ENCODE results near the gene MACO1. TPM values are rescaled to one million over a fixed set of nuclear protein-coding genes. Genes with fewer than 3 reads are reported as not detected.
A peak's percentile ranks its signal among the peaks of the same experiment; 100 is the strongest.

The MACO1 gene
- total and polyA plus RNA-seq, 2 of the 13 experiments (the other 11 are each of a cell fraction or from before 2014, with no cell fraction given) = 9.7 to 17.0 TPM

GRCh38 chr1:25430967-25431881 lies 527 bp downstream of the MACO1 start (continued):
- TF ChIP-seq SAFB2 (CRISPR knock-in tag; IDR thresholded peaks at IDR 0.05; ENCODE audit: borderline replicate concordance, low read depth) (0 out of 2 replicates have a peak, but pooled peaks have one; percentile 41), RAD21 (CRISPR knock-in tag; IDR thresholded peaks at IDR 0.05) (peak; percentile 50; the same call in 1 of the 2 replicates), SMARCC2 (IDR thresholded peaks at IDR 0.05) (no peak), ZNF18 (CRISPR knock-in tag; IDR thresholded peaks at IDR 0.05; ENCODE audit: insufficient replicate concordance) (no peak), KDM2A (CRISPR knock-in tag; IDR thresholded peaks at IDR 0.05; ENCODE audit: borderline replicate concordance, low read depth) (peak; percentile 12; the same call in 1 of the 2 replicates), ZFY (CRISPR knock-in tag; IDR thresholded peaks at IDR 0.05) (peak; percentile 88), ZNF740 (CRISPR knock-in tag; IDR thresholded peaks at IDR 0.05) (peak; percentile 73), HBP1 (CRISPR knock-in tag; IDR thresholded peaks at IDR 0.05; ENCODE audit: low read depth) (0 out of 2 replicates have a peak, but pooled peaks have one; percentile 54), SKI (IDR thresholded peaks at IDR 0.05; ENCODE audit: partially characterized antibody) (peak; percentile 4), ZNF768 (CRISPR knock-in tag; IDR thresholded peaks at IDR 0.05) (0 out of 2 replicates have a peak, but pooled peaks have one; percentile 9), YY1 (IDR thresholded peaks at IDR 0.05; ENCODE audit: insufficient read depth, insufficient replicate concordance, low read depth, low read length) (peak; percentile 29), EEA1 (CRISPR knock-in tag; IDR thresholded peaks at IDR 0.05; ENCODE audit: borderline replicate concordance) (0 out of 2 replicates have a peak, but pooled peaks have one; percentile 56), CSRNP1 (CRISPR knock-in tag; IDR thresholded peaks at IDR 0.05) (0 out of 2 replicates have a peak, but pooled peaks have one; percentile 14)
- TF ChIP-seq, protein P1, sequence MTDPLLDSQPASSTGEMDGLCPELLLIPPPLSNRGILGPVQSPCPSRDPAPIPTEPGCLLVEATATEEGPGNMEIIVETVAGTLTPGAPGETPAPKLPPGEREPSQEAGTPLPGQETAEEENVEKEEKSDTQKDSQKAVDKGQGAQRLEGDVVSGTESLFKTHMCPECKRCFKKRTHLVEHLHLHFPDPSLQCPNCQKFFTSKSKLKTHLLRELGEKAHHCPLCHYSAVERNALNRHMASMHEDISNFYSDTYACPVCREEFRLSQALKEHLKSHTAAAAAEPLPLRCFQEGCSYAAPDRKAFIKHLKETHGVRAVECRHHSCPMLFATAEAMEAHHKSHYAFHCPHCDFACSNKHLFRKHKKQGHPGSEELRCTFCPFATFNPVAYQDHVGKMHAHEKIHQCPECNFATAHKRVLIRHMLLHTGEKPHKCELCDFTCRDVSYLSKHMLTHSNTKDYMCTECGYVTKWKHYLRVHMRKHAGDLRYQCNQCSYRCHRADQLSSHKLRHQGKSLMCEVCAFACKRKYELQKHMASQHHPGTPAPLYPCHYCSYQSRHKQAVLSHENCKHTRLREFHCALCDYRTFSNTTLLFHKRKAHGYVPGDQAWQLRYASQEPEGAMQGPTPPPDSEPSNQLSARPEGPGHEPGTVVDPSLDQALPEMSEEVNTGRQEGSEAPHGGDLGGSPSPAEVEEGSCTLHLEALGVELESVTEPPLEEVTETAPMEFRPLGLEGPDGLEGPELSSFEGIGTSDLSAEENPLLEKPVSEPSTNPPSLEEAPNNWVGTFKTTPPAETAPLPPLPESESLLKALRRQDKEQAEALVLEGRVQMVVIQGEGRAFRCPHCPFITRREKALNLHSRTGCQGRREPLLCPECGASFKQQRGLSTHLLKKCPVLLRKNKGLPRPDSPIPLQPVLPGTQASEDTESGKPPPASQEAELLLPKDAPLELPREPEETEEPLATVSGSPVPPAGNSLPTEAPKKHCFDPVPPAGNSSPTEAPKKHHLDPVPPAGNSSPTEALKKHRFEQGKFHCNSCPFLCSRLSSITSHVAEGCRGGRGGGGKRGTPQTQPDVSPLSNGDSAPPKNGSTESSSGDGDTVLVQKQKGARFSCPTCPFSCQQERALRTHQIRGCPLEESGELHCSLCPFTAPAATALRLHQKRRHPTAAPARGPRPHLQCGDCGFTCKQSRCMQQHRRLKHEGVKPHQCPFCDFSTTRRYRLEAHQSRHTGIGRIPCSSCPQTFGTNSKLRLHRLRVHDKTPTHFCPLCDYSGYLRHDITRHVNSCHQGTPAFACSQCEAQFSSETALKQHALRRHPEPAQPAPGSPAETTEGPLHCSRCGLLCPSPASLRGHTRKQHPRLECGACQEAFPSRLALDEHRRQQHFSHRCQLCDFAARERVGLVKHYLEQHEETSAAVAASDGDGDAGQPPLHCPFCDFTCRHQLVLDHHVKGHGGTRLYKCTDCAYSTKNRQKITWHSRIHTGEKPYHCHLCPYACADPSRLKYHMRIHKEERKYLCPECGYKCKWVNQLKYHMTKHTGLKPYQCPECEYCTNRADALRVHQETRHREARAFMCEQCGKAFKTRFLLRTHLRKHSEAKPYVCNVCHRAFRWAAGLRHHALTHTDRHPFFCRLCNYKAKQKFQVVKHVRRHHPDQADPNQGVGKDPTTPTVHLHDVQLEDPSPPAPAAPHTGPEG (CRISPR knock-in tag; IDR thresholded peaks at IDR 0.05) = peak; percentile 71; the same call in 1 of the 2 replicates
- TF ChIP-seq, protein P2, sequence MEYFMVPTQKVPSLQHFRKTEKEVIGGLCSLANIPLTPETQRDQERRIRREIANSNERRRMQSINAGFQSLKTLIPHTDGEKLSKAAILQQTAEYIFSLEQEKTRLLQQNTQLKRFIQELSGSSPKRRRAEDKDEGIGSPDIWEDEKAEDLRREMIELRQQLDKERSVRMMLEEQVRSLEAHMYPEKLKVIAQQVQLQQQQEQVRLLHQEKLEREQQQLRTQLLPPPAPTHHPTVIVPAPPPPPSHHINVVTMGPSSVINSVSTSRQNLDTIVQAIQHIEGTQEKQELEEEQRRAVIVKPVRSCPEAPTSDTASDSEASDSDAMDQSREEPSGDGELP (IDR thresholded peaks at IDR 0.05; ENCODE audit: borderline replicate concordance, low read depth) = peak; percentile 24; the same call in 1 of the 2 replicates

Data from HepG2 (cell line).